Stimulated activated CD8-positive, alpha-beta memory T cell treated with anti-CD3 and anti-CD28 coated beads, Interleukin-12 subunit alpha, Interleukin-12 subunit beta, amount 100 ng/mL, for 24 hours (primary cell): ENCODE results near the gene SELENON.
A peak's percentile ranks its signal among the peaks of the same experiment; 100 is the strongest.
"Not testable (repeated sequence)": the region's sequence is repeated elsewhere in the genome, so short reads cannot be mapped to it uniquely, and the experiment has no call there.

Source experiments
- DNase-seq: peaks from one replicate; pipeline ENCODE4 v3.0.0-alpha.2; 2020; ENCODE audit errors: extremely low read depth

Gene SELENON

DNA sequence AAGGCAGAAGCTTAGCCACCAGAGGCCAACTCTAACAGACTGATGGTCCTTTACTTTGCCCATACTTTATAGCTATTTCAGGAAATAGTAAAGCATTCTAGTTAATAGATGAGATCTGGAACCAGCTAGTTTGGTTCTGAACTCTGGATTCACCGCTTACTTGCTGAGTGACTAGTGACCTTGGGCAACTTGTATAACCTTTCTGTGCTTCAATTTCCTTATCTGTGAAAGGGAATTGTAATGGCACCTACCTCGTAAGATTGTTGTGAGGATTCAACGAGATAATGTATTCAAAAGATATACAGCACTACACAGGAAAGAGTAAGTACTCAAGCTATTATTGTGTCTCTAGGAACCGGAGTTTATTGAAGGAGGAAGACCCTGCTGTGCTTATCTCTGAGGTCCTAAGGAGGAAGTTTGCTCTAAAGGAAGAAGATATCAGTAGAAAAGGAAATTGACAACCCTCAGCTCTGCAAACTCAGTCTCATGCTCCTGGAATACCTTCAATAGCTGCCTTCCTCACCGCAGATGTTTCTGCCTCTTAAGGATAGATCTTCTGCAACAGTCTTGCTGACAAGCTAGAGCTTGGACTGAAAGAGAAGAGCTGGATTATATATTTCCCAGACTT, 31.7 kb downstream of the SELENON start:
- DNase-seq, result no peak

DNA sequence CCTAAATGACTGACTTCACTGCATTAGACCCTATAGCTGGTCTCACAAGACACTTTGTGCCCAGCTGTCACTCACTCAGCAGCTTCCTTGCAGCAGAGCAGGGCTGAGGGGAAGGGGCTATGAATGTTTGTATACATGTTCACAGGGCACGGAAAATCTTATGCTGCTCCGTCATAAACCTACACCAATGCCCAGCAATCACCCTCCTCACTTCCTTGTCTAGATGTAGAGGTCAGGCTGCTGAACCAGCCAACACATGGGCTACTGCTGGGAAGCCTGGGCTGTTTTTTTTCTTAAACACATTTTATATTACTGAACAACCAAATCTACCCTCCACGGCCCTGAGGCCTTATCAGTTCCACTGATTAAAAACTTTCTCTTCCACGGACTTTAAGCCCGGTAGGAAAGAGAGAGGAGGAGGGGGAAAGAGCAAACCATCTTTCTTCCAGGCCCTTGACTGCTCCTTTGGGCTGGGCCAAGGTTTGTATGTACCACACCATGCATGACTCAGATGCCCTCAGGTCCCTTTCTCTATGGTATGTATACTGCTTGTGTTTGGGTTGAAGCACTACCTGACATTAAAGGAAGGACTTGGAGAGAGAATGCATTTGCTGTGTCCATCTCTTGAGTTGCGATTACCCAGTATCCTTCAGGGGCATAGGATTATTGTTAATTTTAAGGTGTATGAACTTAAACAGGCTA, 32.5 kb downstream of the SELENON start:
- DNase-seq, result no peak

DNA sequence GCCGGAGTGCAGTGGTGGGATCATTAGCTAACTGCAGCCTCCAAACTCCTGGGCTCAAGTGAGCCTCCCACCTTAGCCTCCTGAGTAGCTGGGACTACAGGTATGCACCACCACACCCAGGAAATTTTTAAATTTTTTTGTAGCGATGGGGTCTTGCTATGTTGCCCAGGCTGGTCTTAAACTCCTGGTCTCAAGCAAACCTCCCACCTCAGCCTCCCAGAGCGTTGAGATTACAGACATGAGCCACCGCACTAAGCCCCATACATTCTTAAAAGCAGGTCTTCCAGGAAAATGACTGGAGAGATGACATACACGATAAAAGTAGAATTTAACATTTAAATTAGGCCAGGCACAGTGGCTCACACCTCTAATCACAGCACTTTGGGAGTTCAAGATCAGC, 33.2 kb downstream of the SELENON start:
- no peak for DNase-seq

DNA sequence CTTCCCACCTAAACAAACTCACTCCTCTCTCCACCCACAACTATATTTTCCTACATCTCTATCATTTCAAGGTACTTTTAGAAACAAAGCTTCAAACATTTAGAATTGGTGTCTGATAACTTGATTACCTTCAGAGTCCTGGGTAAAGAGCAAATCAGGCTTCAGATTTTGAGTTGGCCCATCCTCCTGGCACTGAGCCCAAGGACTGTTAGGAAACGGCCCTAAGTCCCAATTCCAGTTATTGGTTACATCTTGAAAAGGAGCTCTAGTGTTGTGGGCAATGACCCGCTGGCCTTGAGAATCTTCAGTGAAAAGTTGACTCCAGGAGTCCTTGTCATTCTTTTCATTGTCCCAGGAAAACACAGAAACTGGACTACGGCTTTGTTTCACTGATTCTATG, 34.9 kb downstream of the SELENON start:
- no peak for DNase-seq

DNA sequence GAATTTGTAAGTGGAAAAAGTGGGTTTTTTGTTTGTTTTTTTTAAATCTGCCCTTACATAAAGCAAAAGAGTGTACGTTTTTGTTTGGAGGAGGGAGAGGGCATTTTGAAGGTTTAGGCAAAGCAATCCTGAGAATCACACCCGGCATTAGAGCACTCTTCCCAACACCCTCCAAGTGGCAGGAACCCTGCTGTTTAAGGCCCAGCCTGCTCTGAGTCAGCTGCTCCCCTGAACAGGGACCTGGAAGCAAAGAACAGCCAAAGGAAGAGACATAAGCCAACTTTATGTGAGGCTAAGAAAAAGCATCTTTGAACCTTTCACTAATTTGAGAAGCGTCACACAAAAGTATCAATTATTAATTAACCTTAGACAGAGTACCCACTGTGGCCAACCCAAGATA, 36.7 kb downstream of the SELENON start:
- DNase-seq, result no peak

DNA sequence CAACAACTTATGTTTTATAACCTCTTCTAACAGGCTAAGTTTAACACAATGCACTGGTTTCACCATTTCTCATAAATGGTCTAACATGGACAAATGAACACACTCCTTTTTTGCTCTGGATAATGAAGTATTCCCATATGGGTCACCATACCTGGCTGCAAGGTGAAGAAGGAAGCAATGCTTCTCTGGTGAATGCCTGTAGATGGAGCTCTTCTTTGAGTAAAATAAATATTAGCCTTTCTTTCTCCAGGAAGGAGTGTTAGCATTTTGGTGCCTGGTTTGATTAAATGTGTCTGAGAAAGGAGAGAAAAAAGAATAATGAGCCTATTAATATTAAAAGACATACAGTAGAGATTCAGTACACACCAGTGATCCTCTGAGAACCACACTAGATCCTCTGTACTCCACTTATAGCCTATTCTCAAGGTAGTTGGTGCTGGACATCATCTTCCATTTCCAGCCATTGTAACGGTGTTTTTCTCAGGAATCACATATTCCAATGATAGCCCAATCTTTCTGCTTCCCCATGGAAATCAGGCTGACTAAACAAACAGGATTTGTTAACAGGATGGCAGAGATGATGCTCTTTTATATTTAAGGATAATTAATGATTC, 37.4 kb downstream of the SELENON start:
- DNase-seq, result no peak

DNA sequence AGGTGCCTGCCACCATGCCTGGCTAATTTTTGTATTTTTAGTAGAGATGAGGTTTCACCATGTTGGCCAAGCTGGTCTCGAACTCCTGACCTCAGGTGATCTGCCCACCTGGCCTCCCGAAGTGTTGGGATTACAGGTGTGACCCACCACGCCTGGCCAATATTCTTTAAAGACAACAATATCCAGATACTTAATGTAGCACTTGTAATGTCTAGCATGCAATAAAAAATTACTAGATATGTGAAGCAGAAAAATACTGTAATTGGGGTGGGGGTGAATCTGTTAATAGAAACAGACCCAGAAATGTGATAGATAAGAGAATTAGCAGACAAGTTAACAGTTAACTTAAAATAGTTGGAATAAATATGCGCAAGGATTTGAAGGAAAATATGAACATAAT, 39.8 kb downstream of the SELENON start:
- not testable (repeated sequence) for DNase-seq

DNA sequence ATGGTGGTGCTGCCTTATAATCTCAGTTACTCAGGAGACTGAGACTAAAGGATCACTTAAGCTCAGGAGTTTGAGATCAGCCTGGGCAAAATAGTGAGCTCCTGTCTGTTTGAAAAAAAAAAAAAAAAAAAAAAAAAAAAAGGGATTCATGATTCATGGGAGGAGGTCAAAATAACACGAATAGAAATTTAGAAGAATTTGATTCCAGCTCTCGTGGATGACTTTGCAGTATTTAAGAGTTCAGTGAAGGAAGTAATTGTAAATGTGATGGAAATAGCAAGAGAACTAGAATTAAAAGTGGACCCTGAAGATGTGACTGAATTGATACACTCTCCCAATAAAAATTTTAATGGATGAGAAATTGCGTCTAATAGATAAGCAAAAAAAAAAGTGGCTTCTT, 43.5 kb downstream of the SELENON start:
- DNase-seq, result no peak

DNA sequence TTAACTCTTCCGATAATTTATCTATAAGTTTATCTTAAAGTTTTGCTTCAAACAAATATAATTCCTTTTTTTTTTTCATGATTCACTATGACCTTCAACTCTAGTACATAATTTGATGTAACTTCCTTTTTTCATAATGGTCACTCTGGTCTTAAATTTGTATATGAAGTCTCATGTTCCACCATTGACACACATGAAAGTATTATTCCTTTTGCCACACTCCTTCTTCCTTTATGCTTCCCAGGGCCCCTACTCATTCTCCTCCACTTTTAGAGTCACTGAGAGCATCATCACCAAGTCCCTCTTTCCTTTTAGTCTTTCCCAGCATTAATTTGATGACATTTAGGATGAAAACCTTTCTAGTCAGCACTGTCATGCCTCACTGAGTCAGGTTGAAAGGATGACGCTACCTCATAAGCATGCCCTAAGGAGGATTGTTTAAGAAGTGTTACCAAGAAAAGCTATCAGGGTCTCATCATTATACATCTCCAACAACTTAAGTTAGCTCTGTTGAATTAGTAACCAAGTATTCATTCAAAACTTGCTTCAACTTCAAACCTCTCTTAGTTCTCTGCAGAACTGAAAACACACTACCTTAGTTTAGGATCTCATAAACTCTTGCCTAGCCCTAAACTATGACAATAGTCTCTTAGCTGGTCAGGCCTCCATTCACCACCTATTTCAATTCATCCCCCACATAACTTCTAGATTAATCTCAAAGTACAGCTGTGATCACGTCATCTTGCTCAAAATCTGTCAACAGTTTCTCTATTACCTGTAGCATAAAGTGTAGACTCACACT, 44.7 kb downstream of the SELENON start:
- no peak for DNase-seq

DNA sequence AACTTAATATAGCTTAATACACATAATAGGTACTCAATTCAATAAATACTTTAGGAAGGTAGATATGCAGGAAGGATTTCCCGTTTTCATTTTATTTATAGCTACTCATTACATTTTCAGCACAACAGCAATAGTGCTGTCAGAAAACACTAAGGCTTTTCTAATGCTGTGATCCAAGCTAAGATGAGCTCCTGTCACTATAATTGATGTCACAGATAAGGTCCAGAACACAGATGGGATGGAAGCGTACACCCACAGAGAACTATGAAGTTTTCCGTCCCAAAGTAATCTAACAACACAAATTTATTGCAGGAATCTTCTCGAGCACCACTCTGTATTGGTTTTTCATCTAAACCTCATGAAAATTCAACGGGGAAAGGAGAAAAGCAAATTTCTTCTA, 45.7 kb downstream of the SELENON start:
- no peak for DNase-seq

DNA sequence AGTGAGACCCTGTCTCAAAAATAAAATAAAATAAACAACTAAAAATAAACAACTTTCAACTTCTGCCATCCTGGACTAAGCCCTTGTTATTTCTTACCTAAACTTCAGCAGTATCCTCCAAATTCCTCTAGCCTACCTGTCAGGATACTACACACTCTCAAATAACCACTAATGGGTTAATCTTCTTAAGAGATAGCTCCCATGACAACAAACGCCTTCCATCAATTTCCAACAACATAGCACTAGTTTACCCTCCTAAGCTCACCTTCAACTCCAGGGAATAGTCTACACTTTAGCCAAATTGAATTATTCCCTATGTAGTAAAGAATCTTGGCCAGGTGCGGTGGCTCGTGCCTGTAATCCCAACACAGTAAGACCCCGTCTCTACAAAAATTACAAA, 47.9 kb downstream of the SELENON start:
- DNase-seq, result no peak

DNA sequence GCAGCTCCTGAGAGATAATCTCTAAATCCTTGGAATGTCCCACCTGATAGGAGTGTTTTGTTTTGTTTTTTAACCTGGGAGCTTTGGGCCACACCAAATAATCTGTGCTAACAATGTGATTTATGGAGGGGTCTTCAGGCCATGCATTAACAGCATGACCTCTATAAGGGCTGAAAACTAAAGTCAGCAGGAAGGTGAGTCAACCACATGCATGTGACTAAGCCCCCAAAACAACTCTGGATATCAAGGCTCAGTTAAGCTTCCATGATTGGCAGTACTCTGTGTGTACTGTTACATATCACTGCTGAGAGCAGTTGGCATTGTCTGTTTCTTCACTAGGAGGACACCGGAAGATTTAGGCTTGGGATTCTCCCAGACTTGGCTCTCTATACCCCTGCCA, 48.5 kb downstream of the SELENON start:
- no peak for DNase-seq

DNA sequence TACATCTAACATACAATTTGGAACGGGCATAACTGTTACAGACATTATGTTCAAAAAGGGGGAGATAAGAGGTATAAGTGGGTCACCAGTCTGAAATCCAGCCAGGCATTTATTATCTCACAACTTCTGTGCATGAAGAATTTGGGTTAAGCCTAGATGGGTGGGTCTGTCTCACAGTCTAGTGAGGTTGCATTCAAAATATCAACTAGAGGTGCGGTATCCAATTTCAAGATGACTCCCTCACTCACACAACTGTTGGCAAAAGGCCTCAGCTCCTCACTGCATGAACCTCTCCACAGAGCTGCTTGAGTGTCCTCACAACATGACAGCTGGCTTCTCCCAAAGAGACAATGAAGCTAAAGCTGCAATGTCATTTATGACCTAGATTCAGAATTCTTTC, 54.6 kb downstream of the SELENON start:
- DNase-seq, result no peak

DNA sequence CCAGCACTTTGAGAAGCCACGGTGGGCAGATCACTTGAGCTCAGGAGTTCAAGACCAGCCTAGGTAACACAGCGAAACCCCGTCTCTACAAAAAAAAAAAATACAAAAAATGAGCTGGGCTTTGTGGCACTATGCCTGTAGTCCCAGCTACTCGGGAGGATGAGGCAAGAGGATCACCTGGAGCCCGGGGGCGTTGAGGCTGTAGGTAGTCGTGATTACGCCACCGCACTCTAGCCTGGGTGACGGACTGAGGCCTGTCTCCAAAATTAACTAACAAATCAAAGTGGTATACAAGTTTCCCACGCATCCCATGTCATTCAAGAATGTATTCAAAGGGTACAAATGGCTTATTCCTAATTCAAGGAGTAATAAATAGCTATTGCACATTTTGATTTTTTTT, 56.9 kb downstream of the SELENON start:
- no peak for DNase-seq

DNA sequence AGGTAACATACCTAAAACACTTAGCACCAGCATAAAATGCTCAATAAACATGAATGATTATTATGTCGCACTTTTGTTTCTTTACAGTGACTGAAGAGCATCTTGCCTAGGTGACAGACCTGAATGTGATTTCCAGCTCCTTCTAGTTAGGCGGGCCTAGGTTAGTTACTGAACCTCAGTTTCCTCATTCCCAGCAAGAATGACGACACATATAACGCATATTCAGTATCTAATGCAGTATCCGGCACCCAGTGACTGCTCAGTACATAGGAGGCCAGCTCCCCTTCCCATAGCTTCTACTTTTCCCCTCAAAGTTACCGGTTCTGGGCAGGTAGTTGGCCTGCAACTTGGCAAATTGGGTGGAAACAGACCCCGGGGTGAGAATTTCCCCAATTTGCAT, 58.5 kb downstream of the SELENON start:
- no peak for DNase-seq

DNA sequence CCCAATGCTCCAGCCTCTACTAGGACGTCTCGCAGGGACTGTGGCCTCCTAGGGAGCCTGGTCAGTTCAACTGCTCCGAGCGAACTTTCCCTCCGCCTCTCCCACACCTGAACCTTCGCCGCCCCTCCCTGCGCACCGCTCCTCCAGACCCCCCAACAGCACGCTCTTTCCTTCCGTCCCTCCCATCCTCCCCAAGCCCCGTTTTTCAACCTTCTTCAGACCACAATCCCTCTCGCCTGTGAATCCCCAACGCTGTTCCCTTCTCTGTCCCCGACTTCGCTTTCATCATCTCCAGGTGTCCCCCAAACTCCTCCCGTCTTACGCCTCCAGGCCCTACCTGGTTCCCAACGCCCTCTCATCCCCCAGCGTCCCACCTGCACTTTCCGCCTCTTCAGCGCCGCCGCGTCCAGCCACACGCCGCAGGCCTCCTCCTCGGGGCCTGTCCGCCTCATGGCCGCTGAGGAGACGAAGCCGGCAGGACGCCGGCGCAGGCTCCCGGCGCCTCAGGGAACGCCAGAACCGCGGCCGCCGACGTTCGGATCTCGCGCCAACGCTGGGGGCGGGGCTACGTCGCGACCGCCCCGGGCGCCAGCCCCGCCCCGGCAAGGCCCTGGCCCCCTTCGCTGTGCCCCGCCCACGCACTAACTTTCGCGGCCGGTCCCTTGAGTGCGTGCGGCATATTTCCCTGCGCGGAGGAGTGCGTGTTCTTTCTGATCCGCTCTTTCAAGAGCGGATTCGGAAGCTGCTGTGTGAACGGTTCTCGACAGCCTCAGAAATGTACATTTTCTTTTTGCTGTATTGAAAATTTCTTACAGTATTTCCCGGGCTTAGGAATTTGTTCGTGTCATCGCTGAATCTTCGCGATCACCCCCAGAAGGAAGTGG, 59.2 kb downstream of the SELENON start, which contains the start of gene AUNIP:
AUNIP (minus strand) TSS at position 552 of the 884 bp plus-strand sequence; CDS start at position 452, 100 bp downstream.
- DNase-seq, result peak; percentile 82

DNA sequence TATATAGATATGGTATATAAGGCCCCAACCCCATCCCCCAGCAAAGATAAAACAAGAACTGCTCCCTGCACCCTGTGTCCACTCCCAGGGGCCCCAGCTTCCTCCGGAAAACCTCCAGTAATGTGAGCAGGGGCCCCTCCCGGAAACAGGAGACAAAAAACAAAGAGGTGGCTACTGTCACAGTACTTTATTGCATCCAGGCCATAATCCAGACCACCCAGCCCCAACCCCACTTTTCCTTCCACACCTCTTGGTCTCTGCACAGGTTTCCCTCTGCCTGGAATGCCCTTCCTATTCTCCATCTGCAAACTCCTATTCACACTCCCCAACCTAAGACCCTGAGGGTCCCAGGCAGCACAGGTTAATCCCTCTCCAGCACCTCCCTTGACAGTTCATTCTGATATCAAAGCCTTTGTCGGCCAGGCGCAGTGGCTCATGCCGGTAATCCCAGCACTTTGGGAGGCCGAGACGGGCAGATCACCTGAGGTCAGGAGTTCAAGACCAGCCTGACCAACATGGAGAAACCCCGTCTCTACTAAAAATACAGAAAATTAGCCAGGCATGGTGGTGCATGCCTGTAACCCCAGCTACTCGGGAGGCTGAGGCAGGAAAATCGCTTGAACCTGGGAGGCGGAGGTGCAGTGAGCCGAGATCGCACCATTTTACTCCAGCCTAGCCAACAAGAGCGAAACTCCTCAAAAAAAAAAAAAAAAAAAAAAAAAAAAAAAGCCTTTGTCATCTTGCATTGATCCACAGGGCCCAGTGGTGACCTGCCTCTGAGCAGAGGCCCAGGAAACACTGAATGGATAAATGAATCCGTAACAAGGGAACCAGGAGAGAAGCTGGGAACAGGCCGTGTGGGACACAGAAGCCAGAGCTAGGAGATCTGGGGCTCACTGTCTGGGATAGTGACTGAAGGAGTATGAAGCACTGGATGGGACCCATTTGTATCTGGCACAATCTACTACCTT, 61.6 kb downstream of the SELENON start:
- no peak for DNase-seq

DNA sequence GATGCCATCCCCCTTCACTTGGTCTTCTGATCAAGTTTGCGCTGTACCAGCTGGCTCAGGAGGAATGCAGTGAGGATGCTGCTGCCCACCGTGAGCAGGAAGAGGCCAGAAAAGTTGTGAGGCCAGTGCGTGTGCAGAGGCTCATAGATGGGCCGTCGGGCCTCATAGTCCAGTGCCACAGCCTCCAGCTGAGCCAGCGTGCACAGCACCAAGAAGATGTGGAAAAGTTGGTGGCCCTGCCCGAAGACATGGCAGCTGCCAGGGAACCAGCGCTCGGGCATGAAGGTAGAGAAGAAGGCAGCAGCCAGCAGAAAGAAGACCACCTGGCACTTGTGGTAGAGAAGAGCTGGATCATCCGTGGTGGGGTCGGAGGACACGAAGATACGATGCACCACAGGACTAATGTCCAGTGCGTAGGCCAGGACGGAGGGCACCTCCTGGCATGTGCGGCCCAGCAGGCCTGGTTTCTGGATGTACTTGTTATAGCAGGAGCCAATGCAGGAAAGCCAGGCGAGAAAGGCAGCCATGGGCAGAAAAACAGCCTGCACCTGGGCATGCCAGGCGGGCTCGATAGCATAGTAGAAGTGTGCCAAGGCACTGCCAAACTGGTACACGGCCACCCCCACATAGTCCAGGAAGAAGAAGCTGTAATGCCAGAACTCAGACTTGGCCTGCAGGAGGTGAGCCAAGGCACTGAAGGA, 62.9 kb downstream of the SELENON start:
- DNase-seq, result no peak

DNA sequence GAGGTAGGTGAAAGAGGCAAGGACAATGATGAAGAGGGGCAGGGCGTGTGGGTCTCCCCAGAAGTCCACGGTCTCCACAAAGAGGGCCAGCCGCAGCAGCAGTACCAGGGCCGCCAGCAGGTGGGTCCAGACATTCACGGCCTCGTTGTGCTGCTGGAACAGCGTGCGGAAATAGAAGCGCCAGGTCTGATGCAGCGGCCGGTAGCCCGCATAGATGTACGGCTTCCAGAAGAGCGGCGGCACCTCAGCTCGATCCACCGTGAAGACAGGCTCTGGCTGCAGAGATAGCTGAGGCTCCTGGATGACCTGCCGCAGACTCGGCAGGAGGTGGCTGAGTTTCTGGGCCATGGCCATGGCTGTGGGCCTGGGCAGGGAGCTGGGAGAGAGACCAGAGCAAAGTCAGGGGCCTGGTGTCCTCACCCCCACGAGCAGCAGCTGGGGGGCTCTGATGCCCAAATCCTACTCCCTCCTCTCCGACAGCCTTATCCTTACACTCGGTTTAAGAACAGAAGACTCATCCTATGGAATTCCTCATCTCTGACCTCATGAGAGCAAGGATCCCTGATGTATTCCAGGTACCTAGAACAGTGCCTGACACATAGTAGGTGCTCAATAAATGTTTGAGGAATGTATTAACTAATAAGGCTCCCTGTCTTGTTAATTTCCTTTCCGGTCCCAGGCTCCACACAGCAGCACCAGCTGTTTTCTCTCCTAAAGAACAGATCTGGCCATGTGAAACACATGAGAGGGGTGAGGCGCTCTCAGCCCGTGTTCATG, 63.7 kb downstream of the SELENON start:
- no peak for DNase-seq
